Mesenchymal stem cell (in vitro differentiated cells and primary cell): ENCODE measurements around the gene PRKAG3.

Experiments used
- DNase-seq: peaks from one replicate; pipeline ENCODE4 v3.0.0-alpha.2; 2013
- H2AFZ ChIP-seq: one replicate; pipeline ENCODE4 v1.6.1; 2013; ENCODE audit warnings: low read depth, mild to moderate bottlenecking, control low read depth, inconsistent platforms, low read length, moderate library complexity
- H2AK5ac ChIP-seq: 2 replicates; pipeline ENCODE4 v1.6.1; 2013; ENCODE audit warnings: low read length, moderate library complexity, mild to moderate bottlenecking, inconsistent platforms; ENCODE audit not compliant: severe bottlenecking
- H2BK120ac ChIP-seq: one replicate; pipeline ENCODE4 v1.6.1; 2013; ENCODE audit warnings: low read depth, mild to moderate bottlenecking, inconsistent platforms, low read length, moderate library complexity
- H2BK12ac ChIP-seq, 2 experiments: one replicate each; pipeline ENCODE4 v1.6.1; 2013; ENCODE audit warnings: inconsistent platforms in 2 of 2, low read length in 2 of 2, mild to moderate bottlenecking in 2 of 2, moderate library complexity in 2 of 2, control low read depth in 1 of 2
- H2BK15ac ChIP-seq: one replicate; pipeline ENCODE4 v1.6.1; 2013; ENCODE audit warnings: mild to moderate bottlenecking, low read depth, inconsistent platforms; ENCODE audit not compliant: poor library complexity, severe bottlenecking
- H2BK5ac ChIP-seq: 2 replicates; pipeline ENCODE4 v1.6.1; 2013; ENCODE audit warnings: low read depth, mild to moderate bottlenecking, low read length, control low read depth, inconsistent platforms; ENCODE audit not compliant: poor library complexity, severe bottlenecking
- H3K14ac ChIP-seq, 2 experiments: one replicate each; pipeline ENCODE4 v1.6.1; 2013; ENCODE audit warnings: inconsistent platforms in 2 of 2, low read length in 2 of 2, control low read depth in 1 of 2, mild to moderate bottlenecking in 1 of 2, moderate library complexity in 1 of 2
- H3K18ac ChIP-seq, 2 experiments: one replicate each; pipeline ENCODE4 v1.6.1; 2013; ENCODE audit warnings: inconsistent platforms in 2 of 2, low read length in 2 of 2, control low read depth in 1 of 2, low read depth in 1 of 2, mild to moderate bottlenecking in 1 of 2
- H3K23ac ChIP-seq, 2 experiments: one replicate each; pipeline ENCODE4 v1.6.1; 2013; ENCODE audit warnings: inconsistent platforms in 2 of 2, low read length in 2 of 2, mild to moderate bottlenecking in 2 of 2, moderate library complexity in 2 of 2, control low read depth in 1 of 2
- H3K27ac ChIP-seq: 2 replicates; pipeline ENCODE4 v1.5.1; 2013; ENCODE audit warnings: mild to moderate bottlenecking, moderate library complexity, low read length, control low read depth, inconsistent platforms; ENCODE audit not compliant: poor library complexity, severe bottlenecking
- H3K27me3 ChIP-seq, 2 experiments: 2 replicates each; pipeline versions ENCODE4 v1.6.1 to v1.7.0; 2013; ENCODE audit warnings: low read length in 2 of 2, mild to moderate bottlenecking in 2 of 2, moderate library complexity in 2 of 2, control low read depth in 1 of 2, inconsistent platforms in 1 of 2; ENCODE audit not compliant: control insufficient read depth in 1 of 2, insufficient read depth in 1 of 2
- H3K36me3 ChIP-seq, 2 experiments: 2 replicates each; pipeline versions ENCODE4 v1.6.1 to v1.7.0; 2013; ENCODE audit warnings: low read length in 2 of 2, control low read depth in 1 of 2, inconsistent platforms in 1 of 2, low read depth in 1 of 2, mild to moderate bottlenecking in 1 of 2; ENCODE audit not compliant: insufficient read depth in 2 of 2, control insufficient read depth in 1 of 2
- H3K4ac ChIP-seq, 2 experiments: one replicate each; pipeline ENCODE4 v1.6.1; 2013; ENCODE audit warnings: inconsistent platforms in 2 of 2, low read length in 2 of 2, mild to moderate bottlenecking in 2 of 2, moderate library complexity in 2 of 2, control low read depth in 1 of 2, low read depth in 1 of 2
- H3K4me1 ChIP-seq: 2 replicates; pipeline ENCODE4 v1.6.1; 2013; ENCODE audit warnings: low read depth, low read length, control low read depth; ENCODE audit not compliant: control insufficient read depth, insufficient read depth
- H3K4me2 ChIP-seq: 2 replicates; pipeline ENCODE4 v1.6.1; 2013; ENCODE audit warnings: low read length, mild to moderate bottlenecking, inconsistent platforms; ENCODE audit not compliant: poor library complexity, severe bottlenecking
- H3K4me3 ChIP-seq, 2 experiments: 2 replicates each; pipeline versions ENCODE4 v1.5.1 to v1.7.0; 2013; ENCODE audit warnings: low read length in 2 of 2, mild to moderate bottlenecking in 2 of 2, control low read depth in 1 of 2, low read depth in 1 of 2; ENCODE audit not compliant: insufficient read depth in 1 of 2
- H3K79me1 ChIP-seq: replicated peaks from 2 replicates; pipeline ENCODE4 v1.6.1; 2013; ENCODE audit warnings: mild to moderate bottlenecking, control low read depth, low read length, inconsistent platforms; ENCODE audit not compliant: poor library complexity, severe bottlenecking
- H3K9ac ChIP-seq: 2 replicates; pipeline ENCODE4 v1.7.0; 2013; ENCODE audit warnings: mild to moderate bottlenecking, low read length, moderate library complexity
- H3K9me3 ChIP-seq: 2 replicates; pipeline ENCODE4 v1.7.0; 2013; ENCODE audit warnings: mild to moderate bottlenecking, low read length; ENCODE audit not compliant: control insufficient read depth
- H4K8ac ChIP-seq: one replicate; pipeline ENCODE4 v1.6.1; 2013; ENCODE audit warnings: inconsistent platforms, mild to moderate bottlenecking, low read length, moderate library complexity
- H4K91ac ChIP-seq: one replicate; pipeline ENCODE4 v1.6.1; 2013; ENCODE audit warnings: mild to moderate bottlenecking, low read length, inconsistent platforms
- WGBS: methylation state at CpG from one replicate; pipeline ENCODE4 v1.1.7; 2013; ENCODE audit warnings: mixed read lengths; 5-methylcytosine and 5-hydroxymethylcytosine counted together

PRKAG3 gene

DNA sequence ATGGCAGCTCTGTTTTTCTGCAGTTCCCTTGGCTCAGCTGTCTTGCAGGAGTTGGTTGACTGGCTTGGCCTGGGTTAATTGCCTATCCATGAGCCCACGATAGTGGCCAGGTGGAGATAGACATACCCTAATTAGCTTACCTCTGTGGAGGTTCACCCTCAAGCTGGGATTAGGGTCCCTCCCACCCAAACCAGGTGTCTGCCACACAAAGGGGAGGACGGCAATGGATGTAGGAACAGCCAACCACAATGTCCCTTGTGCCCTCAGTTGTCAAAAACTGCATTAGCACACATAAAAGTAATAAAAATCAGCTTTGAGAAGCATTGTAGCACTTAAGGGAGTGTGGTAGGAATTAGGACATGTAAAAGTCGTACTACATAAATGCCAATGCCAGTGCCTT lies 45.5 kb downstream of the PRKAG3 start:
- H3K9ac ChIP-seq, result no peak overlapping the region
- H2BK15ac ChIP-seq, result no peak overlapping the region
- H4K91ac ChIP-seq, result peak overlapping the region; percentile 10
- no peak overlapping the region for H3K27ac ChIP-seq
- no peak for DNase-seq
- H3K79me1 ChIP-seq, result peaks cover 26% of the 10 kb centered on the region
- no peak overlapping the region for H3K14ac ChIP-seq
- H2BK5ac ChIP-seq, result no peak overlapping the region
- H3K27me3 ChIP-seq, result no peaks in the 10 kb centered on the region
- H4K8ac ChIP-seq, result no peak overlapping the region
- no peak overlapping the region for H2AFZ ChIP-seq
- no peak overlapping the region for H2BK120ac ChIP-seq
- no peak overlapping the region for H3K18ac ChIP-seq
- H3K4ac ChIP-seq, result no peak overlapping the region
- H2BK12ac ChIP-seq, result no peak overlapping the region
- H3K4me1 ChIP-seq, result peaks cover 19% of the 10 kb centered on the region
- H3K4me2 ChIP-seq, result no peak overlapping the region
- no peak overlapping the region for H3K4me3 ChIP-seq
- no peak overlapping the region for H3K23ac ChIP-seq
- 100% methylated on average over 1 of the region's 3 CpGs for WGBS
- H2AK5ac ChIP-seq, result peak overlapping the region; percentile 68
- no peaks in the 10 kb centered on the region for H3K9me3 ChIP-seq
- no peaks in the 10 kb centered on the region for H3K36me3 ChIP-seq

DNA sequence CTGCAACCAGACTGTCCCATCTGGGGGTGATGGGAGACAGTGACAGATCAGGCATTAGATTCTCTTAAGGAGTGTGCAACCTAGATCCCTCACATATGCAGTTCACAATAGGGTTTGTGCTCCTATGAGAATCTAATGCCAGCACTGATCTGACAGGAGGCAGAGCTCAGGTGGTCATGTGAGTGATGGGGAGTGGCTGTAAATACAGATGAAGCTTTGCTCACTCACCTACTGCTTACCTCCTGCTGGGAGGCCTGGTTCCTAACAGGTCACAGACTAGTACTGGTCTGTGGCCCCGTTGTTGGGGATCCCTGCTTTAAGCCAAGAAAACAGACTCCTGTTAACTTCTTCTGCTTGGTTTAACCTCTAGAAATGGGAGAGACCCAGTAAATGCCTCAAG lies 46.5 kb downstream of the PRKAG3 start:
- H3K9me3 ChIP-seq, result no peaks in the 10 kb centered on the region
- no peak overlapping the region for H2AK5ac ChIP-seq
- peak overlapping the region in 1 of 2 experiments; percentile 31 for H3K18ac ChIP-seq
- no peak overlapping the region for H3K4ac ChIP-seq
- peak overlapping the region; percentile 13 for H3K27ac ChIP-seq
- peaks cover 19% of the 10 kb centered on the region for H3K4me1 ChIP-seq
- H3K27me3 ChIP-seq, result no peaks in the 10 kb centered on the region
- H2BK12ac ChIP-seq, result no peak overlapping the region
- no peak overlapping the region for H3K23ac ChIP-seq
- no peak overlapping the region for H2BK5ac ChIP-seq
- no peaks in the 10 kb centered on the region for H3K36me3 ChIP-seq
- no peak overlapping the region for H4K8ac ChIP-seq
- no peak overlapping the region for H4K91ac ChIP-seq
- 50% methylated on average over 1 of the region's 1 CpG for WGBS
- no peak for DNase-seq
- no peak overlapping the region for H3K4me3 ChIP-seq
- no peak overlapping the region for H3K9ac ChIP-seq
- no peak overlapping the region for H2BK15ac ChIP-seq
- no peak overlapping the region for H3K14ac ChIP-seq
- no peak overlapping the region for H2AFZ ChIP-seq
- peaks cover 24% of the 10 kb centered on the region for H3K79me1 ChIP-seq
- no peak overlapping the region for H2BK120ac ChIP-seq
- H3K4me2 ChIP-seq, result peak overlapping the region; percentile 50

DNA sequence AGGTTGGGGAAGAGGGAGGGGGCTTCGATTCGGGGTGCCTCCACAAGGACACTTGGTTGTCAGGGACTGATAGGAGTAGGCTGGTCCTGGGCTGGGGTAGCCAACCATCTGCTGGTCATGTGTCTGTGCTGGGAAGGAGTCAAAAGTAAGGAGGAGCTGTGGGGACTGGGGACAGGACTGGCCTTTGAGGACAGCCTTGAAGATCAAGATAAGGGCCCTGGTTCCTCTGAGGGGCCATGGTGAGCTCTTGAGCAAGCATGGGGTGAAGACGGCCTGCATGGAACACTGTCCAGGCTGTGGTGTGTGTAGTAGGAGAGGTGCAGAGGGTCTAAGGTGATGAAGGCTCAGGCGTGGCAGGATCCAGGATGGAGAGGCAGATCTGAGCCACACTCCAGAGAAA lies 47.9 kb downstream of the PRKAG3 start:
- Histone ChIP-seq H2AK5ac (peak overlapping the region; percentile 46), H3K9ac (no peak overlapping the region), H2BK15ac (no peak overlapping the region), H4K91ac (no peak overlapping the region), H3K9me3 (no peaks in the 10 kb centered on the region), H2BK5ac (no peak overlapping the region), H3K36me3 (no peaks in the 10 kb centered on the region), H3K4me2 (peak overlapping the region; percentile 4), H3K79me1 (peaks cover 19% of the 10 kb centered on the region), H2AFZ (no peak overlapping the region), H3K27me3 (no peaks in the 10 kb centered on the region), H3K4ac (no peak overlapping the region), H3K4me1 (peaks cover 19% of the 10 kb centered on the region), H3K27ac (peak overlapping the region; percentile 75), H3K18ac (no peak overlapping the region), H2BK12ac (no peak overlapping the region), H4K8ac (no peak overlapping the region), H2BK120ac (no peak overlapping the region), H3K4me3 (peak overlapping the region in 1 of 2 experiments; percentile 84), H3K23ac (no peak overlapping the region), H3K14ac (peak overlapping the region in 1 of 2 experiments; percentile 26)
- DNase-seq, result no peak
- 91% methylated on average over 4 of the region's 4 CpGs for WGBS

DNA sequence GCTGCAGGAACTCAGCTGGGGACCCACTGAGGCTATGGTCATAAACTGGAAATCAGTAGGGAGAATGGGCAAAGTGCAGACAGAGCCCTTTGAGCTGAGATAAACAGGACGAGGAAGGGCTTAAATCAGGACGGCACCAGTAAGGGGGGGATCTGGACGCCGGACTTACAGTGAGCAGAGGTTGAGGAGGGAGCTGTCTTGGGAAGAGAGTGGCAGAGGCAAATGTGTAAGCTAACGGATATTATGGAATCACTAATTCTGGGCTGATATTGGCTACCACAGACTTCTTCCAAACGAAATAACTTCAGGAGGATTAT lies 49.1 kb downstream of the PRKAG3 start:
- WGBS, result 12% methylated on average over 5 of the region's 6 CpGs
- Histone ChIP-seq H3K27ac (peak overlapping the region; percentile 10), H4K8ac (no peak overlapping the region), H3K4me3 (peak overlapping the region; percentile 82 to 84), H3K23ac (no peak overlapping the region), H2AFZ (peak overlapping the region; percentile 54), H3K36me3 (no peaks in the 10 kb centered on the region), H2BK120ac (no peak overlapping the region), H2BK12ac (no peak overlapping the region), H3K79me1 (peaks cover 13% of the 10 kb centered on the region), H3K27me3 (no peaks in the 10 kb centered on the region), H3K9ac (peak overlapping the region; percentile 91), H4K91ac (no peak overlapping the region), H3K4ac (peak overlapping the region in 1 of 2 experiments; percentile 4), H2BK15ac (no peak overlapping the region), H2AK5ac (no peak overlapping the region), H3K14ac (peak overlapping the region in 1 of 2 experiments; percentile 63), H3K4me1 (peaks cover 19% of the 10 kb centered on the region), H2BK5ac (no peak overlapping the region), H3K9me3 (peaks cover 5% of the 10 kb centered on the region), H3K18ac (peak overlapping the region in 1 of 2 experiments; percentile 86), H3K4me2 (peak overlapping the region; percentile 73)
- peak; percentile 20 for DNase-seq
